RWPE1 (cell line): ENCODE results near the gene GTF3C6.

Experiments
- CTCF ChIA-PET: fragments of 350-600 bp; sonication (Branson Sonifier 250); formaldehyde crosslinking; extraction: SDS; loops from one replicate; lab custom pipeline; 2021; lab: Yijun Ruan, JAX
- POLR2A ChIA-PET: fragments of 400-600 bp; formaldehyde crosslinking; extraction: SDS; loops from one replicate; lab custom pipeline; 2020; ENCODE audit warnings: antibody characterized with exemption; ENCODE audit not compliant: low non-redundant PET; lab: Yijun Ruan, JAX
- DNase-seq: peaks from one replicate; pipeline ENCODE4 v3.0.0; 2012; ENCODE audit warnings: low spot score
- H3K27ac ChIP-seq: fragments of 450-650 bp; 2 replicates; pipeline ENCODE4 v1.5.1; 2017
- CTCF ChIP-seq: fragments of 450-650 bp; conservative IDR thresholded peaks from 2 replicates; pipeline ENCODE4 v1.5.1; 2017; ENCODE audit warnings: low read depth, mild to moderate bottlenecking

GTF3C6 gene

GRCh38 chr6:110939429-110940200 lies 18.9 kb upstream of the GTF3C6 start:
- POLR2A ChIA-PET = no interaction called here
- no peak for TF ChIP-seq CTCF
- CTCF ChIA-PET = no interaction called here
- no peak for DNase-seq
- H3K27ac ChIP-seq = no peak overlapping the region

- ChIA-PET POLR2A (interaction anchor here (0.5 to 0.7 kb wide), 2 partner anchors 14 to 118 kb away, joined by 3 to 7 read pairs; no protein-coding TSS in a partner anchor), CTCF (interaction anchor here (0.6 to 1.5 kb wide), 4 partner anchors 12 to 289 kb away, joined by 3 to 5 read pairs (median 4); no protein-coding TSS in a partner anchor)
- peak; percentile 89 for DNase-seq
- no peak for TF ChIP-seq CTCF
- H3K27ac ChIP-seq = peak overlapping the region; percentile 90
These were observed 13.8 kb upstream of the GTF3C6 start for GRCh38 chr6:110944681-110945151.

GRCh38 chr6:110946498-110946897 lies 12.0 kb upstream of the GTF3C6 start:
- ChIA-PET POLR2A (interaction anchor here (1.0 kb wide), 1 partner anchor 72 kb away, joined by 3 read pairs; the partner anchor contains the start of gene AMD1), CTCF (interaction anchor here (1.0 kb wide), 1 partner anchor 327 kb away, joined by 3 read pairs; no protein-coding TSS in a partner anchor)
- no peak for TF ChIP-seq CTCF
- peak overlapping the region; percentile 90 for H3K27ac ChIP-seq
- DNase-seq = peak; percentile 18

- POLR2A ChIA-PET = no interaction called here
- CTCF ChIA-PET = interaction anchor here (0.6 to 1.2 kb wide), 6 partner anchors 133 to 477 kb away, joined by 3 to 5 read pairs (median 4); no protein-coding TSS in a partner anchor
- peak; percentile 63 for TF ChIP-seq CTCF
- no peak overlapping the region for H3K27ac ChIP-seq
- no peak for DNase-seq
These were observed 8.7 kb upstream of the GTF3C6 start for GRCh38 chr6:110949679-110950285.

- no peak overlapping the region for H3K27ac ChIP-seq
- CTCF ChIA-PET = interaction anchor here (0.6 to 1.2 kb wide), 5 partner anchors 62 to 467 kb away, joined by 3 to 5 read pairs (median 4); no protein-coding TSS in a partner anchor
- TF ChIP-seq CTCF = no peak
- DNase-seq = no peak
- POLR2A ChIA-PET = no interaction called here
These were observed 8.1 kb upstream of the GTF3C6 start for GRCh38 chr6:110950440-110950839.

DNA sequence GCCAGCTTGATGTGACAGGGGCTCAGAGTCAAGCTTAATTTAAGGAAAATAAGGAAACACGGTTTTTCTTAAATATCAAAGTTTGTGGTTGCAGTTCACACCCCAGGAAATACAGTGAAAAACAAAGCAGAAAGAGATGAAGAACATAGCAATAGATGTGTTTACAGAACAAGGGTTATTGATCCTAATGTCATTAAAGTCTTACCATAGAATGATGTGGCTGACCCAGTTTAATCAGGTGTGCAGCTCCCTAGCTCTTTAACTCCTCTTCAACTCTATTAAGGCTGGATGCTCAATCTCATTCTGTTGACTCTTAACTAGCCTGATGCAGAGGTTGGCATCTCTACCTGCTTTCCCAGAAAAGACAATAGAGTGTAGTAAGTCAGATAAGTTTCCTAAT lies 7.5 kb upstream of the GTF3C6 start:
- POLR2A ChIA-PET = no interaction called here
- TF ChIP-seq CTCF = no peak
- DNase-seq = no peak
- CTCF ChIA-PET = interaction anchor here (0.6 to 1.0 kb wide), 2 partner anchors 63 to 268 kb away, joined by 3 to 4 read pairs; no protein-coding TSS in a partner anchor
- no peak overlapping the region for H3K27ac ChIP-seq
